Measurements from ENCODE around the gene RNF39.
"Not testable (repeated sequence)": the region's sequence is repeated elsewhere in the genome, so short reads cannot be mapped to it uniquely, and the experiment has no call there.

GRCh38 chr6:30118691-30119090, 43.1 kb upstream of the RNF39 start:
- TF ChIP-seq ZC3H10, CSDC2 (CRISPR knock-in tag; IDR thresholded peaks at IDR 0.05): not testable (repeated sequence)
- TF ChIP-seq, protein P1, sequence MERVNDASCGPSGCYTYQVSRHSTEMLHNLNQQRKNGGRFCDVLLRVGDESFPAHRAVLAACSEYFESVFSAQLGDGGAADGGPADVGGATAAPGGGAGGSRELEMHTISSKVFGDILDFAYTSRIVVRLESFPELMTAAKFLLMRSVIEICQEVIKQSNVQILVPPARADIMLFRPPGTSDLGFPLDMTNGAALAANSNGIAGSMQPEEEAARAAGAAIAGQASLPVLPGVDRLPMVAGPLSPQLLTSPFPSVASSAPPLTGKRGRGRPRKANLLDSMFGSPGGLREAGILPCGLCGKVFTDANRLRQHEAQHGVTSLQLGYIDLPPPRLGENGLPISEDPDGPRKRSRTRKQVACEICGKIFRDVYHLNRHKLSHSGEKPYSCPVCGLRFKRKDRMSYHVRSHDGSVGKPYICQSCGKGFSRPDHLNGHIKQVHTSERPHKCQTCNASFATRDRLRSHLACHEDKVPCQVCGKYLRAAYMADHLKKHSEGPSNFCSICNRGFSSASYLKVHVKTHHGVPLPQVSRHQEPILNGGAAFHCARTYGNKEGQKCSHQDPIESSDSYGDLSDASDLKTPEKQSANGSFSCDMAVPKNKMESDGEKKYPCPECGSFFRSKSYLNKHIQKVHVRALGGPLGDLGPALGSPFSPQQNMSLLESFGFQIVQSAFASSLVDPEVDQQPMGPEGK (CRISPR knock-in tag; IDR thresholded peaks at IDR 0.05; ENCODE audit: borderline replicate concordance): not testable (repeated sequence)
